Esophagus (tissue), 2 donors: Measurements from ENCODE around the gene CAPN11. TPM values are rescaled to one million over a fixed set of nuclear protein-coding genes. Genes with fewer than 3 reads are reported as not detected.

ENCODE experiments used
- H3K27ac ChIP-seq, 2 donors: one replicate each; pipeline ENCODE4 v1.5.1; 2013; ENCODE audit warnings: low read depth in 2 of 2, mild to moderate bottlenecking in 2 of 2, inconsistent platforms in 1 of 2, low read length in 1 of 2, moderate library complexity in 1 of 2
- H3K27me3 ChIP-seq, 2 donors: one replicate each; pipeline ENCODE4 v1.6.1; 2013; ENCODE audit warnings: low read length in 2 of 2, control low read depth in 1 of 2, mild to moderate bottlenecking in 1 of 2; ENCODE audit not compliant: insufficient read depth in 2 of 2, control insufficient read depth in 1 of 2
- H3K36me3 ChIP-seq, 2 donors: one replicate each; pipeline ENCODE4 v1.6.1; 2013; ENCODE audit warnings: low read length in 1 of 2; ENCODE audit not compliant: control insufficient read depth in 2 of 2, insufficient read depth in 2 of 2
- H3K4me1 ChIP-seq, 2 donors: one replicate each; pipeline ENCODE4 v1.6.1; 2013; ENCODE audit warnings: low read length in 1 of 2; ENCODE audit not compliant: control insufficient read depth in 2 of 2, insufficient read depth in 2 of 2
- H3K4me3 ChIP-seq, 2 donors: one replicate each; pipeline ENCODE4 v1.5.1; 2013; ENCODE audit warnings: low read length in 2 of 2, mild to moderate bottlenecking in 2 of 2, low read depth in 1 of 2, moderate library complexity in 1 of 2
- H3K9me3 ChIP-seq, 2 donors: one replicate each; pipeline ENCODE4 v1.6.1; 2013; ENCODE audit warnings: mild to moderate bottlenecking in 2 of 2, low read depth in 1 of 2, low read length in 1 of 2, moderate library complexity in 1 of 2; ENCODE audit not compliant: control insufficient read depth in 2 of 2, insufficient read depth in 1 of 2
- WGBS, 2 donors: extraction: QIAGEN DNeasy Blood & Tissue Kit; methylation state at CpG; one replicate each; pipeline ENCODE4 v1.1.7; 2013; 5-methylcytosine and 5-hydroxymethylcytosine counted together
- polyA plus RNA-seq, 2 donors: library from polyadenylated mRNA; stranded (reverse); fragments of 200-250 nt; gene quantifications; one replicate each; pipeline ENCODE4 v1.2.3, GENCODE V29; 2013
- donor health status: healthy with polysubstance abuse.
- donor health status: Bipolar disorder and iron deficiency.

CAPN11 gene
- polyA plus RNA-seq, 2 donors = 0.19 to 0.29 TPM

DNA sequence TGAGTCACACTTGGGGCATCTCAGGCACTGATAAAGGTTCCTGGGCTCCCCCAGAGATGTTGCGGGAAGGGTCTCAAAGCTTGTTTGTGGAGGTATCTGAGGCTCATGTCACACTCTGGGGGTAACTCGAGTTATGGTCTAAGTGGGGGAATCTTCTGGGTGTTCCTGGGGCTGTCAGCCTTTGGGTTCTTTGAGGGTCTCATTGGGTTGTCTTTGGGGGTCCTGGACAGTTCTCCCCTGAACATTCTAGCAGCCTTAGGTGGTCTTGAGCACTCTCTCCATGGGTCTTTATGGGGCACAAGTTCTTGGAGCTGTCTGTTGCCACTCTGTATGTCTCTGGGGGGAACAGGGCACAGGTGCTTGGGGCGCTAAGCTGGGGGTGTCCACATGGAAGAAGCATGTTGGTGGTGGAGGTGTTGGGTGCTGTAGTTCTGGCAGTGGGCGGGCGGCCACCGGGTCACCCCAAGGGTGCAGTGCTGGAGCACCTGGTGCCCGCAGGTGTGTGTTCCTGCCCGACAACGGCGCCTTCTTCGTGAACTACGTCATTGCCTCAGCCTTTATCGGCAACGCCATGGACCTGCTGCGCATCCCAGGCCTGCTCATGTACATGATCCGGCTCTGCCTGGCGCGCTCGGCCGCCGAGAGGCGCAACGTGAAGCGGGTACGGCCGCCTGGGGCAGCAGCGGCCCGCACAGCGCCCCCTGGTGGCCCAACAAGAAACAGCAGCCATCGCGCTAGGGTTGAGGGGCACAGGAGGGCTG is 7.1 kb upstream of the CAPN11 start:
- H3K4me1 ChIP-seq = peaks cover 0 to 3% of the 10 kb centered on the region in 2 donors
- no peak overlapping the region for H3K4me3 ChIP-seq
- H3K27ac ChIP-seq = no peak overlapping the region
- peaks cover 9 to 41% of the 10 kb centered on the region in 2 donors for H3K36me3 ChIP-seq
- H3K27me3 ChIP-seq = no peaks in the 10 kb centered on the region
- 22% methylated on average over 31 of the region's 31 CpGs for WGBS, 2 donors
- no peaks in the 10 kb centered on the region for H3K9me3 ChIP-seq

DNA sequence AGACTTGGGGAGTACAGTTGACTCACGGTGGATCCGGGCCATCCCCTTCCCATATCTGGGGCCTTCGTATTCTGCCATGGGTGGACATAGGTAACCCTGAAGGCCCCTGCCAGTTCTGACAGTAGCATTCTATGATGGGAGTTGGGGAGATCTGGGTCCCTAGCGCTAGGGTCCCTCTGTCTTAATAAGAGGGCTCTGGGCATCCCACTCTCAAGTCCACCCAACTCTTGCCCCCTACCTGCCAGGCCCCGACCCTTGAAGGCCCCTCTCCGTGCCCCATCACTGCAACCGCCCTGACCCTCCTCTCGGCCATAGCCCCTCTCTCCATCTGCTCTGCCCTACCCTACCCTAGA is 6.5 kb upstream of the CAPN11 start:
- H3K4me3 ChIP-seq = no peak overlapping the region
- WGBS, 2 donors = 53 to 56% methylated on average over 8 of the region's 8 CpGs
- H3K36me3 ChIP-seq = peaks cover 9 to 36% of the 10 kb centered on the region in 2 donors
- H3K9me3 ChIP-seq = no peaks in the 10 kb centered on the region
- no peak overlapping the region for H3K27ac ChIP-seq
- peaks cover 0 to 6% of the 10 kb centered on the region in 2 donors for H3K4me1 ChIP-seq
- no peaks in the 10 kb centered on the region for H3K27me3 ChIP-seq

DNA sequence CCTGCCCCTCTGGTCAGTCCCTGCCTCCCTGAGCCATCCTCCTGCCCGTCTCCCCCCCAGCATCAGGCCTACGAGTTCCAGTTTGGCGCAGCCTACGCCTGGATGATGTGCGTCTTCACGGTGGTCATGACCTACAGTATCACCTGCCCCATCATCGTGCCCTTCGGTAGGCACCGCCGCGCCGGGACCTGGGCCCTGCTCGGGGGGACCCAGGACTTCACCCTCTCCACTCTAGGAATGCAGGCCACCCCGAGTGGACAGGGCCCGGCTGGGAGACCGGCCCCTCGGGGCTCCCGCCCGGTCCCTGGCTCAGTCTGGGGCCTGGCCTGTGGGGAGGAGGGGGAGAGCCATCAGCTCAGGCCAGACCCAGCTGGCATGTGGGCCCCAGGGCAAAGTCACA is 6.1 kb upstream of the CAPN11 start:
- H3K27ac ChIP-seq = no peak overlapping the region
- peaks cover 9 to 32% of the 10 kb centered on the region in 2 donors for H3K36me3 ChIP-seq
- H3K4me3 ChIP-seq = no peak overlapping the region
- 91 to 95% methylated on average over 14 to 19 of the region's 19 CpGs for WGBS, 2 donors
- H3K9me3 ChIP-seq = no peaks in the 10 kb centered on the region
- no peaks in the 10 kb centered on the region for H3K27me3 ChIP-seq
- H3K4me1 ChIP-seq = peaks cover 0 to 6% of the 10 kb centered on the region in 2 donors

DNA sequence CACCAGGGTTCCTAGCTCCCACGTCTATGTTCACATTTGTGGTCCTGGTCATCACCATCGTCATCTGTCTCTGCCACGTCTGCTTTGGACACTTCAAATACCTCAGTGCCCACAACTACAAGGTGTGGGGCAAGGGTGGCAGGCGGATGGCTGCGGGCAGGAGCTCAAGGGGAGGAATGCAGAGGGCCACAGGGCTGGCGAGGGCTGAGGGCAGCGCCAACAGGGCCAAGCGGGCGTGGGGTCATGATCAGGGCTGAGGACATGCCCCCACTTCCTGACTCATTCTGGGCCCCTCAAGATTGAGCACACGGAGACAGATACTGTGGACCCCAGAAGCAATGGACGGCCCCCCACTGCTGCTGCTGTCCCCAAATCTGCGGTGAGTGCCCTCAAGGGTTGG is 4.6 kb upstream of the CAPN11 start:
- WGBS, 2 donors = 89 to 93% methylated on average over 12 of the region's 12 CpGs
- Histone ChIP-seq H3K4me1 (peaks cover 0 to 6% of the 10 kb centered on the region in 2 donors), H3K27ac (no peak overlapping the region), H3K4me3 (no peak overlapping the region), H3K9me3 (no peaks in the 10 kb centered on the region), H3K36me3 (peaks cover 0 to 21% of the 10 kb centered on the region in 2 donors), H3K27me3 (no peaks in the 10 kb centered on the region)

DNA sequence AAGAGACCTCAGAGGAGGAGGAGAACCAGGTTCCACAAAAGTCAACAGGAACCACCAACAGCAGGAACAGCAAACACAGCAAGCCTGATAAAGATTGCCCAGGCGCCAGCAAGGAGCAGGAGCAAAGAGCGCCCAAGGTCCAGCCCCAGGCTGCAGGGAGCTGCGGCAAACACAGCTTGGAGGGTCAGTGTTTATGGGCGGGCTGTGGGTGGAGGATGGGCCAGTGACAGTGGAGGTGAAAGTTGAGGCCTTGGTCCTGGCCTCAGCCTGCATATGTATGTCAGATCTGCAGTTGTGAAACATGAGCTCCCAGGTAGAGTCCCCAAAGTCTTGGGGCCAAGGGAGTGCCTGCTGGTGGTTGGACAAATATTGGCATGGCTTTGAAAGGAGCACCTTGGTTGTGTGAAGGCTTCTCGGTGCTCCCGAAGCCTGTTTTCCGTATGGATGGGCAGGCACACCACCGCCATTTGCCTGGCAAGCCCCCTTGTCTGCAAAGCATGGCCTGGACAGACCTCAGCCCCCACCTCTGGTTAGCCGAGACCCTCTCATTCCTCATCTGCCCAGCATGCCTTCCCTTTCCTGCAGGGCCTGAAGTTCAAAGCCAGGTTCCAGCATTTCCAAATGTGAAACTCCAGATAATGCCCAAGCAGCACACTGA is 2.0 kb upstream of the CAPN11 start:
- peaks cover 0 to 4% of the 10 kb centered on the region in 2 donors for H3K4me1 ChIP-seq
- no peaks in the 10 kb centered on the region for H3K27me3 ChIP-seq
- WGBS, 2 donors = 69 to 81% methylated on average over 9 of the region's 9 CpGs
- no peaks in the 10 kb centered on the region for H3K9me3 ChIP-seq
- no peak overlapping the region for H3K4me3 ChIP-seq
- peaks cover 0 to 14% of the 10 kb centered on the region in 2 donors for H3K36me3 ChIP-seq
- no peak overlapping the region for H3K27ac ChIP-seq

DNA sequence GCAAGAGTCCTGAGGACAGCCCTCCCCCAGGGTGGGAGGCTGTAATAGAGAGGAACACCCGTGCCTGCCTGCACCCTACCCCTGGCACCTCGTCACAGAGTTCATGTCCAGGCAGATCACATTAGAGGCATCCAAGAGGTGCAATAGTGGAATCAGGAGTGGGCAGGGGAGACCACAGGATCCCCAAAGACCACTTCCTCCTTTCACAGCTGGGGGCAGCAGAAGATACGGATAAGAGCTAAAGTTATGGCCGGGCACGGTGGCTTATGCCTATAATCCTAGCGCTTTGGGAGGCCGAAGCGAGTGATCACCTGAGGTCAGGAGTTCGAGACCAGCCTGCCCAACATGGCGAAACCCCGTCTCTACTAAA is 1.5 kb upstream of the CAPN11 start:
- no peaks in the 10 kb centered on the region for H3K9me3 ChIP-seq
- 78 to 82% methylated on average over 11 of the region's 11 CpGs for WGBS, 2 donors
- H3K27me3 ChIP-seq = no peaks in the 10 kb centered on the region
- H3K4me1 ChIP-seq = peaks cover 0 to 2% of the 10 kb centered on the region in 2 donors
- no peak overlapping the region for H3K27ac ChIP-seq
- no peak overlapping the region for H3K4me3 ChIP-seq
- peaks cover 0 to 13% of the 10 kb centered on the region in 2 donors for H3K36me3 ChIP-seq

DNA sequence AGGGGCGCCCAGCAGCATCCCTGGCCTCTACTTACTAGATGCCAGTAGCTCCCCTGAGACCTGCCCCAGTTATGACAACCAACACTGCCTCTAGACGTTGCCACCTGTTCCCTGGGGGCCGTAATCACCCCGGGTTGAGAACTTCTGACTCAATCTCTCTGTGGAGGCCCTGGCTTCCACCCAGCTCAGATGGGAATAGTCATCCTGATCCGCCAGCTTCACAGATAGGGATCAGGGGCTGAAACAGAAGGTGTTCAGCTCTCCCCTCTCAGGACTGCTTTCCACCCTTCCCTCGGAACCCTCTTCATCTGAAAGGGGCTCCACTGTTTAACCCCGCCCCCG is 3.3 kb downstream of the CAPN11 start:
- WGBS, 2 donors = 71 to 72% methylated on average over 8 of the region's 8 CpGs
- H3K4me3 ChIP-seq = no peak overlapping the region
- H3K27me3 ChIP-seq = no peaks in the 10 kb centered on the region
- no peak overlapping the region for H3K27ac ChIP-seq
- H3K9me3 ChIP-seq = no peaks in the 10 kb centered on the region
- no peaks in the 10 kb centered on the region for H3K36me3 ChIP-seq
- peaks cover 0 to under 1% of the 10 kb centered on the region in 2 donors for H3K4me1 ChIP-seq

DNA sequence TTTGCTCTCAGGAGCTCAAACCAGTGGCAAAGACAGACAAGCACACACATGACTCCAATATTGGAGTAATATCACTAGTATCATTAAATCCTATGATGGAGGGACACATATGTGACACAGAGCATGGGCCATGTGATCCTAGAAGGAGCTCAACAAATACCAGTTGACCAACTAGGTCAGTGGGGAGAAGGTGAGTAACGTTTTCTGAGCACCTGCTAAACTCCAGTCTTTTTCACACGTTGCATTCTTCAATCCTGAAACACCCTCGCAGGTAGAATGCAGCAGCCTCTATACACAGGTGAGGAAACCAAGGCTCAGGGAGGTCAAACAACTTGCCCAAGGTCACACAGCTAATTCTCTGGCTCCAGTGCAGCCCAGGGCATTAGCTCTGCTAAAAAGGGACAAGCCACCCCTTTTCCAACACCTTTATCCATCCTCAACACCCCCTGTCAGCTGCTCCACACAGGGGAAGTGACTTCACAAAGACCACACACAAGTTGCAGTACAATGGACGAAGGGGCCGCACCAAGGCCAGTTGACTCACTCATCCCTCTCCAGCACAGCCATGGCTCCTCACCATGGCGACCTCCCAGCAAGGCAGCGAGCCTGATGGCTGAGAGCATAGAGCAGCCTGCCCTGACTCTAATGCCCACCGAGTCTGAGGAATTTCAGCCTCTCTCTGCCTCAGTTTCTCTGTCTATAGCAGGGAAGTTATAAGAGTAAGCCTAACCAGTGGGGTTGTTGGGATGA is 4.4 kb downstream of the CAPN11 start:
- Histone ChIP-seq H3K4me1 (no peaks in the 10 kb centered on the region), H3K4me3 (no peak overlapping the region), H3K9me3 (no peaks in the 10 kb centered on the region), H3K27ac (no peak overlapping the region), H3K36me3 (no peaks in the 10 kb centered on the region), H3K27me3 (no peaks in the 10 kb centered on the region)
- 78 to 79% methylated on average over 8 of the region's 8 CpGs for WGBS, 2 donors

DNA sequence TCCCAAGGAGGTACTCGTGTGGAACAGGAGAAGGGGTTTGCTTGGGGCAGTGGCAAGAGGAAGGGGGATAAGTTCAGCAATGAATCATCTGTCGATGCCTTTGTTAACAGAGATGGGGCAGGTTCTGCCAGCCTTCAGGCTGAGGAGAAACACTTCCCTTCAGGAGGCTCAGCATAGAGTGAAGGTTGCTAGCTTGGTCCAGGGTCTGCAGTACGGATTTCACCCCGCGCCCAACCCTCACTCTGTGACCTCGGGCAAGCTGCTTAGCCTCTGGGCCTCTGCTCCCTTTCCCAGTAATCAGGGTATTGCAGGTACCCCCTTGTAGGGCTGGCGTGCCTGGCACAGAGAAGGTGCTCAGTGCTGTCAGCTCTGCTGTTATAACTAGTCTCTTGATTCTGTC is 7.5 kb downstream of the CAPN11 start:
- no peaks in the 10 kb centered on the region for H3K36me3 ChIP-seq
- H3K4me3 ChIP-seq = no peak overlapping the region
- H3K9me3 ChIP-seq = no peaks in the 10 kb centered on the region
- WGBS, 2 donors = 61 to 75% methylated on average over 7 of the region's 7 CpGs
- no peaks in the 10 kb centered on the region for H3K27me3 ChIP-seq
- peaks cover 2% of the 10 kb centered on the region in 2 donors for H3K4me1 ChIP-seq
- no peak overlapping the region for H3K27ac ChIP-seq
